GM18517 (cell line): Measurements from ENCODE around the gene RTL1.

Source experiments
- ATAC-seq: cut with Tn5 transposase; IDR thresholded peaks from one replicate; pipeline ENCODE4 v1.9.1; 2021; ENCODE audit warnings: mild to moderate bottlenecking, moderate library complexity; ENCODE audit not compliant: unreplicated experiment

RTL1 gene

DNA sequence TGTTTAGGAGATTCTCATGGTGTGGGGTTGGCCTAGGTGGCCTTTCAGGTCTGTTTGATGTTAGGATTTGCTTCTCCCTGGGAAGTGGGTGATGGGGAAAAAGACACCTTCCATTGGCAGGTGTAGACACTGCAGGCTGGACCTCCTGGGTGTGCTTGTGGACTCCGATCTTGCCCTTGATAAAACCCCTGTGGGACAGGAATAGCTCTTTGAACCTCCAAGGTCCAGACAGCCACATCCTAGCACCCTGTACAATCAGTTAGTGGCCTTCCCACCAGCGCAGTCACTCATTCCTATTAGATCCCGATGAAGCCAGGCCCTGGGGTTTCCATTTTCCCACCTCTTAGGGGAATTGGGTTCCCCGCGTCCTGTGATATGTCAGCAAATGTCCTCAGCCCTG lies 49.1 kb downstream of the RTL1 start:
- ATAC-seq = no peak

DNA sequence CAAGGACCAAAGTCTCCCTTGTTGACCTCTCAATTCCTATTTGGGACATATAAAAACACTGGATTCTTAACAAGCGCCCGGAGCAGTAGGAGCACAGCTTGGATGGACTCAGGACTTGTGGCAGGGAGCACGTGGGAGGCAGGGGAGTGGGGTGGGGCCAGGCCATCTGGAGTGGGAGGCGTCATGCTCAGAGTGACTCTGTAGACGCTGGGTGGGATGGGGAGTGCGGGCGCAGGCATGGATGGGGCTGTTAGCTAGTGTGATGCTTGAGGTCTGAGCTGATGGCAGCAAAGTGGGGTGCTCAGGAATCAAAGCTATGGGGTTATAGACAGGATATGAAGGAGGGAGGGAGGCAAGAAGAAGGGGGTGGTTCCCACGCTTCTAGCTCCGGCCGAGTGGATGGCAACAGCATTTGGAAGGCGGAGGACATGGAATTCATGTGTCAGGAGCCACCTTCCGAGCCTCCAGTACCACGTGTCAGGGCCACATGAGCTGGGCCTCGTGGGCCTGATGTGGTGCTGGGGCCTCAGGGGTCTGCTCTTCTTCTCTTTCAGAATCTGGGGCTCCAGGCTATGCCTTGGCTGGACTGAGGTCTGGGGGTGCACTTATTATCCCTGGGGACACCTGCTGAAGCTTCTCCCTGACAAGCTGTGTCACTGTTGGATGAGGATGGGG lies 51.4 kb downstream of the RTL1 start:
- ATAC-seq = no peak

DNA sequence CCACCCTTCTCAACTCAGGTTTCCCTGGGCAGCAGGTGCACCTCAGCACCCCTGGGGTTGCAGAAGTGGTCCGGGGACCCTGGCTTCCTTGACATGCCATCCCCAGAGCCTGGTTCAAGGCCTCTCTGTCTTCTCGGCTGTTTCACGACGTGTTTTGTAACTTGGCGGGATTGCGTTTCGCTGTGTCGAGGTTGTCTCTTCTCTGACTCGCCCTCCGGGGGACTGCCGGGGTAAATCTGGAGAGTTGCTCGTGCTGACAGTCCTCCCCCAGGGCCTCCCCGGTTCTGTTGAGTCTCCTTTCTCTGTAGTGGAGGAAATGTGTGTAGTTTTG lies 52.0 kb downstream of the RTL1 start:
- no peak for ATAC-seq

DNA sequence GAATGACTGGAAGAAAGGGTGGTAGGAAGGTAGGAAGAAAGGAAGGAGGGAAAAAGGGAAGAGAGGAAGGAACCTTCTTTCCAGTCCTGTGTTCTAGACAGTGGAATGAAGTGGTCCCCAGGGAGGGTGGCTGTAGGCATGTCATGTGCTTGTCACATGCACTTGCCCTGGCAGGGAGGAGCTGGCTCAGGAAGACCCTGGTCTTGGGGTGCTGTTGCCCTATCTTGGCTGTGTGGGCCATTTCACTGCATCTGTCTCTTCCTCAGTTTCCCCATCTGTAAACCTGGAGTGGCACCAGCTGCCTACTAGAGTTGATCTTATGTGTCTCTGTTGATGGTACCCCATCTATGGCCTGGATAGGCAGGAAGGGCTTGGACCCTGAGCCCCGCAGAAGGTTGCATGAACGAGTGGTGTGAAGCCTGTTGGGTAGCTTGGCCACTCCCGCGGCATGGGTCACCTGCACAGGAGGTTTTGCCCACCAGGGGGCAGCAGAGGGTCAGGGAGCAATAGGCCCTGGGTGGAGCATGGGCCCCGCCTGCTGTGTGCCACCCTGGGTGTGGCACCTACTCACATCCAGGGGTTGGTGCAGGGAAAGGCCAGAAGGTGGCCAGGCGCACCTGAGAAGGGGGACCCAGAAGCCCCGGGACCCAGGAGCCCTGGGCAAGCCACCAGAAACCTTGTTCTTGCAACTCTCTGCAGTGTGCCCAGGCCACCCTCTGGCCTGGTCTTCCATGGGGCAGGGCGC lies 52.5 kb downstream of the RTL1 start:
- ATAC-seq = no peak

DNA sequence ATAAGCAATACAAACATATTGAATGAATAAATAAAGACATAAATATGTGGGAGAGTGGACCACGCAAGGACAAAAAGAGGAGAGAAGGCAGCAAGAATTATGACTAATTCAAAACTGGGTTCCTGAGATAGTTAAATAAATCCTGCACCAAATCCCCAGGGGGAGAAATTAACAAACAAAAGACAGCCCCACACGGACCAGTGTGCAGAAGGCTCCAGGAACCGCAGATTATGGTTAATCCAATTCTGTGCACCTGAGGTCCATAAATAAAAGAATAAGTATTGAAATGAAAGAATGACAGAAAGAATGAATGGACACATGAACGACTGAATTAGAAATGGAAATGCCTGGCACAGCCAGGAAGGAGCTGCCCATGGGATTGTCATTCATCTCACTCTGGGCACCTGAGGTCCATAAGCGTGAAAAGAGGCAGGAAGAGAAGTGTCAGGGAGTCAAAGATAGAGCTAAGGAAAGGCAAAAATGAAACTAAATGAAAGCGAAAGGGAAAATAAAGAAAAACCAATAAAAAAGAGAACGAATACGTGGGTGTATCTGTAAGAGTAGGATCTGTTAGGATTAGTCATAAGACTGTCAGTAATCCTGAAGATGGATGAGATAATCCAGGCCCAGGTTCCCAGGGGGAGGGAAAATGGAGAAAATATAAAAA lies 54.3 kb downstream of the RTL1 start:
- ATAC-seq = no peak

DNA sequence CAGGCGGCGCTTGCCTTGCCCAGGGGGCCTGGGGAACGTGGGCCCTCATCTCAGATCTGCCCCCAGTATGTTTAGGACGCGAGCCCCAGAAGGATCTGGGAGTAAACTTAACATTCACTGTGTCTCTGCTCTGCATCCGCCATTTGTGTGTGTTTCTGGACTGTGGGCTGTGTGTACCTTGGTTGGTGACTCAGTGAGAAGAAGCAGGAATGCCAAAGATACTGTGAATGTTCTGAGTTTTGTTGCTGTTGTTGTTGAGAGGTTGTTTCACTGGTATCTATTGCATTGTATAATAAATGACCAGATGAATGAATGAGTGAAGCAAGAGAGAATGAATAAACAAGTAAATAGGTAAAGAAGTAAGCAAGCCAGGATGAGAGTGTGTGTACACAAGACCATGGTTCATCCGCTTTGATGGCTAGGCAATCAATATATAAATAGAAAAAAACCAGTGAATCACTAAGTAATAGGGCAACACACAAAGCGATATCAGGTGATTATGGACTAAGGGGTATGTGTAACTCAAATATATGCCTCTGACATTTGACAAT lies 57.1 kb downstream of the RTL1 start:
- no peak for ATAC-seq

DNA sequence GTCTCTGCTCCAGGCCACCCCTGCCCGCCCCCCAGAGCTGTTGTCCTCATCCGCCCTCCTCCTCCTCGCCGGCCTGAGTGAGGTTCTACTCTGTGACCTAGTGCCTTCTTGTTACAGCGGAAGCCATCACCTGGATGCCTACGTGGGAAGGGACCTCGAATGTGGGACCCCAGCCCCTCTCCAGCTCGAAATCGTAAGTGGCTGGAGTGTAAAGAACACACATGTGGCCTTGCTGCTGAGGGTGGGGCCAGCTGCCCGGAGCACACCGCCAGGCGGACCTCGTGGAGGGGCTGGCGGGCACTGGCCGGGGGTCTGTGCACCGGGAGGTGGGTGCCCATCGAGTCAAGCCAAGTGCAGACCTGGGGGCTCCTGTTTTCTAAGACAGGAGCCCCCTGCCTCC lies 58.2 kb downstream of the RTL1 start:
- no peak for ATAC-seq

DNA sequence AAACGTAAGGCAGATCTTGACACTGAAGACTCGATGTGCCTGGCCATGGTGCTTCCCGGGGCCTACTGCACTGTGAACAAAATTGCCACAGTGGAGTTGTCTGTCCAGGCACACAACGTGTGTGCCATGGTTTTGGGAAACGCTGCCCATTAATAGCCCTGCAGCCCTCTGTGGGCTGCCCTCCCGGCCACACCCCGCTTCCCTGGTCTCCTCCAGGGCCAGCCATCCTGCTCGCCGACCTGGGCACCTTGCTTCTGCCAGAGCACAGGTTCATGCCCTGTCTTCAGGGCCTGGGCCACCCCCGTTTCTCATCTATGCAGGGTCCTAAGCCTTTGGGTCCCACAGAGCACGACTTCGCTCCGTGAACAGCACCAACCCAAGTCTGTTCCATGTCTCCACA lies 58.7 kb downstream of the RTL1 start:
- no peak for ATAC-seq

DNA sequence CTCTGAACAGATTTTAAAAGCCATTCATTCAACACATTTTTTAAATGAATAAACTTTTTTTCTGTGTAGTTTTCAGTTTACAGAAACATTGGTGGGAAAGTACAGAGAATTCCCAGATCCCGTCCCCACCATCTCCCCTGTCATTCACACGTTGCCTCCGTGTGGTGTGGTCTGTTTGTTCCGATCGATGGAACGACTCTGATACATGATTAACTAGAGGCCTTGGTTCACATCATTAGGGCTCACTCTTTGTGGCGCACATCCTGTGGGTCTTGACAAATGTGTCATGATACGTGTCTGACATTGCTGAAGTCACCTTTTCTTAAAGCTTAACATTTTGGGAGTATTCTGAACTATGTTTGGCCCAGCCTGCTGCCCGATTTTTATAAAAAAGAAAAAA lies 59.1 kb downstream of the RTL1 start:
- no peak for ATAC-seq

DNA sequence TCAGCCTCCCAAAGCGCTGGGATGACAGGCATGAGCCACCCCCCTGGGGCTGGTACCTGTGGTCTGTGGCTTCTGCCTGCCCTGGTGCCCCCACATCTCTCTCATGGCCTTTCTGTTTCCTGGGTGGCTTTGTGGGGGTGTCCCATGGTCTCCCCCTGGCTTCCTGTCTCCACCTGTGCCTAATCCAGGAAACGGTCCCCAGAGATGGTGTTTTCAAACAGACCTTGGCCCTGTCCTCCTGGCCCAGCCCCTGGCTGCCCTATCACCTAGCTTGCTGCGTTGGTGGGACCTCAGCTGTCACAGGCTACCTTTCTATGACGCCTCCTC lies 59.5 kb downstream of the RTL1 start:
- ATAC-seq = no peak

DNA sequence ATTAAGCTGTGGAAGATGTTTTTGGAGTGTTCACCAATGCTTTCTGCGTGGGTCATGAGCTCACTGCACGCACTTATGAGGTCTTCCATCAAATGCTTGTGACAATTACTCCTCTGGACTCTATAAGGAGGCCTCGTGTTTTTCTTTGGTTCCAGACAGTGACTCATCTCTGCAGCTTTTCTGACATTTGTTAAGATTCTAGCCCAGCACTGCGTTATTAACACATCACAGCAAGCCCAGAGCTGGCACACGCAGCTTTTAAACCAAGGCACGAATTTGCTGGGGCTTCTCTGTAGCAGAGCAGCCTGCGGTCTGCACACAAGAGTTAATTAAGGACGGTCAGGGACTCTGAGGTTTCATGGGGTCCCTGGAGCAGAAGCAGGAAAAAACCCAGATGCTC lies 60.7 kb downstream of the RTL1 start:
- ATAC-seq = no peak

DNA sequence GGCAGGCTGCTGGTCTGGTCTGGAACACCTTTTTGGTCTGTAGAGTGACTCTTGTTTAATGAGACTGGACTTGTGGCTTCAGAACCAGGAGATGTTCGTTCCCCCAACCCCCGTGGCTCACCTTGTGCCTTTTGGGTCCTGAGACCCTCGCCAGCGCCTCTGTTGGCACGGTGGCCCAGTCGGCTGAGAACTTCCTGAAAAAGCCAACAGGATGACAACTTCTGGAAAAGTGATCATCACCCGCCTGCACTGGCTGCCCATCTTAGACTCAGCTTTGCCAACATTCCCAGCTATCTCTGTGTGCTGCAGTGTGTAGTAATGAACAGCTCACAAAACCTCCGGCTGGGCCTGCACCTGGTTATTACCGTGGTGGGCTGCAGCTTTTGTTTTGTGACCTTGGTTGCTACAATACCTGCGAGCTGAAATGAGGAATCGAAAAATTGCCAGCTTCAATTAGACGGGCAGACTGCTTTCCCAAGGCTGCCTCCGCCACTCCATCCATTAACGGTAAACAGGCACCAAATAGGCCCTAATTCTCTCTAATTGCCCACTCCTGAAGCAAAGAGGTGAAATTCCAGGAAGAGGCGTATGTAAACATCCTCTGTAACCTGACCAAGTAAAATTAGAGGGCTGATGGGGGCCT lies 61.6 kb downstream of the RTL1 start:
- no peak for ATAC-seq

DNA sequence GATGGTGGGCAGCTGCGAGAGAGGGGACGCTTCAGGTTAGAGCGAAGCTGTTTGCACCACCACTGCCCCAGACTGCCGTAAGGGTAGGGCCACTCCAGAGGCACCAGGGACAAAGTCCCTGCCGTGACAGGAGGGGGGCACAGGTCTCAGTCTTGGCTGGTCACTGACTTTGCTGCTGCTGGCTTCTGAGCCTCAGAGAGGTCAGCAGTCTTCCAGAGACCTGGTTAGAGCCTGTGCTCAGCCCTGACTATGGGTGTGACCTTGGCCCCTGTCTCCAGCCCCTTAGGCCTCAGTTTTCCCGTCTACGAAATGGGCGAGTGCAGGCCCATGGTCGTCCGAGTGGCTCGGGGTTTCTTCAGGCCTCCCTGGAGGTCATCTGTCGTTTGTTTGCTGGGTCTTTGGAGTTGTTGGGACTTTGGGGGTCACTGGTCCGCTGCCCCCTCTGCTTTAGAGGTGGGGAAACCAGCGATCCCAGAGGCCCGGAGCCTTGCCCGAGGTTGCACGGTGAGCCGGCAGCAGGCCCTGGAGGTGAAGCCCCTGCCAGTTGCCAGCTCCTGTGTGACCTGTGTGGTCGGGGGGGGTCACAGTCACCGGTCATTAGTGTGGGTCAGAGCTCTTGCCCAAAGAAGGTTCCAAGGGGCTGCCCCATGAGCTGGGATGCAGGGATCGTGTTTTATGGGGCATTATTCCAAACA lies 62.3 kb downstream of the RTL1 start:
- ATAC-seq = no peak

DNA sequence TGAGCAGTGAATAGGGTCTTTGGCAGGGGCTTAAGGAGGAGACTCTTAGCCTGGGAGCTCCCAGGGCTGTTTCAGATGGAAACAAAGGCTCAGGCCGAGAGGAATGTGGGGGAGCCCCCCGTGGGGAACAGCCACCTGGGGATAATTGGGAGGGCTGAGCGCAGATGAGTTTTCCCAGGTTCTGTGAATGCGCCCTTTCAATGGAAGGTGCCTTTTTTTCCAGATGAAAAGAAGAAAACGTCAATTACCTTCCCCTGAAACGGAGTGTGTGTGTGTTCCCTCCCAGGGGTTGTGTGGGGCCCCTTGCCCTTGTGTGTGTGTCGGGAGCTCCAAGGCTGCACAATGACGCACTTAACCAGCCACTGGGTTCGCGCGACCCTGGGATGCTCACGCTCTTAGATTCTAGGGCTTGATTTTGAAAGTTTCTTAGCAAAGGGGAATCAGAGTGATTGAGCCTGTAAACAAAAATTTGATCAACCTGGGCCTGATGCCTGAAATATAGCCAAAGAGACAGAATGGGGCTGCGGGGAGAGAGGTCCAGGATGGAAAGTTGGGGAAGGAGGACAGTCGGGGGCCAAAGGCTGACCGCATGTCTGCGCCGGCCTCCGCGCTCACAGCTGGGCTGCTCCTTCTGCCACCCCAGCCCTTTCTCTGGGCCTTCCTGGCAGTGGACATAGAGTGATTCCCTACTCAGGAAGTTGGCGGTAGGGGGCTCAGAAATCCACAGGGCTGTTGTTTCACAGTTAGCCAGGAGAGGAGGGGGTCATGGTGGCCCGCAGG lies 63.0 kb downstream of the RTL1 start:
- no peak for ATAC-seq

DNA sequence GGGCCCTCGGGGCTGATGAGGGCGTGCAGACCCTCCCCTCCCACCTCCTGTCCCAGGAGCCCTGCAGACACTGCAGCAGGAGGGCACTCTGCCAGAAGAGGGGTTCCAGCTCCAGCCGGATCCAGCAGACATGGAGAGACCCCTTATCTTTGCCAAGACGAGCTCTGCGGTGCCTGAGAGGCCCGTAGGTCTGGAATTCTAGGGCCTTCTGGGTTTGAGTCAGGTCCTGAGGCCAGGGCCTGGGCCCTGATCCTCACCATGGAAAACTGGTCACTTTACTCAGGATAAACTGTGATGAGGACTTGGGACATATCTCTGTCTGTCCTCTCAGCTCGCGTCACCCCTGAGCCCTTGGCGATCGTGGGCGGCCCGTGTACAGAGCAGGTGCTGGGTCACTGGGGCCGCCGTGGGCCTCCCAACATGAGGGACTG lies 63.8 kb downstream of the RTL1 start:
- no peak for ATAC-seq

DNA sequence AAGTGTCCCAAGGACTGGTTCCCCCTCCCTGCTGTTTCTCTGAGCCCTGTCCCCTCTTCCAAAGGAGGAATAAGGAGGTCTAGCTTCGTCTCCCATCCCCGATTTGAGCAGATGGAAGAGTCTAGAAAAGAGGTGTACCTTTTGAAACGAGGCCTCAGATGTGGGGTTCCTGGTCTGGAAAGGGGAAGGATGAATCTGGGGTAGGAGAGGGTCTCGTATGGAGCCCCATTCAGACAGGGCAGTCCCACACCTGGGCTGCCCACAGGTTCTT lies 64.3 kb downstream of the RTL1 start:
- ATAC-seq = no peak

DNA sequence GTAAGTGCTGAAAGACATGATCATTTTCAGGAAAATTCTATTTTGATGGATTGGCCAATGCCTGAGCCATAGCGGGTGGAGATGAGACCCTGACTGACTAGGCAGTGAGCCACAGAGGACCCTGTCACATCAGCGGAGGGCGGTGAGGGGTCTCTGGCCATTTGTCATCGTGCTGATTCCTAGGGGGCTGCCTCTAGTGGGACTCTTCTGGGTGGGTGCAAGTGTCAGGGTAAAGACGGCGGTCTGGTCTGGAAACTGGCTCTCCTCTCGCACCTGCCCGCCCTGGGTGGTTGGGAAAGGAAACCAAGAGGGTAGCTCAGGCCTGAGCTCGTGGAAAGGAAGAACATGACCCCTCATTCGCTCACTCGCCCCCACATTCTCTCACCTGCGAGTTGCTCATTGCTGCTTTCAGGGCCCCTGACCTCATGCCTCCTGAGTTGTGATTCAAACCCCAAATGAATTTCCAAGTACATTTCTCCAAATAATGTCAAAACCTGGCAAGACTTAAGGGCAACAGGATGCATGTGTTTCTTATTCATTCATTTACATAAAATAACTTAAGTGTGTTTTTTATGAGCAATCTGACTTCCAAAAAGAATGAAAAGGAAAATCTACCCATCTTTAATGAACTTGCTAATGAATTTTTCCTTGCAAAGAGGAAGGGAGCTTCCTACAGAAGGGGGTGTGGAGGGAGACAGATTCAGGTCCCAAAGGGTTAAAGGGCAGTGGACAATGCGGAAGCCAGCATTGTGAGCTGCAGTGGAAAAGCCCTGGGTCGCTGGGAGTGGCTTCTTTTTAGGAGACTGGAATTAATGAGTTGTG lies 64.8 kb downstream of the RTL1 start:
- no peak for ATAC-seq

DNA sequence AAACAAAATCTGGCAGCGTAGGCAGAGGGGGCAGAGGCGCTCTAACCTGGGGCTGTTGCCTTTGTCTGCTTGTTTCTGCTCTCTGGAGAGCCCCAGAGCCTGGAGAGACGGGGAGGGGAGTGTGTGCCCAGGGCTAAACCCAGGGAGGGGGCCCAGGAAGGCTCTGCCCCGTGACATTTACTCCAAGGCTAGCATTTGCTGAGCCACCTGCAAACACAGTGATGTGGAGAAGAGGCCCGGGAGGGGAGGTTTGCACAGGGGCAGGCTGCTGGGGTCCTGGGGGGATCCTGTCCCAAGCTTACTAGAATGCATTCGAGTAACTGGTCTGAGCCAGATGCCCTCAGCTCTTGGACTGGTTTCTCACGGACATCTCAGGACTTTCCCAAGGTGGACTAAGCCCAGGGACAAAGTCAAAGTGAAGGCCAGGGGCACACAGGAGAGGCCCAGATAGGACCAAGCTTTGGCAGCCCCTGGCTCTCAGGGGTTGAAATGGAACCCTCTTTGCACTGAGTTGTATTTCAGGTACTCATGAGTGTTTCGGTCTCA lies 65.6 kb downstream of the RTL1 start:
- no peak for ATAC-seq
